ENCODE data around the gene C3AR1.
"Not testable (repeated sequence)": the region's sequence is repeated elsewhere in the genome, so short reads cannot be mapped to it uniquely, and the experiment has no call there.

The C3AR1 gene

DNA sequence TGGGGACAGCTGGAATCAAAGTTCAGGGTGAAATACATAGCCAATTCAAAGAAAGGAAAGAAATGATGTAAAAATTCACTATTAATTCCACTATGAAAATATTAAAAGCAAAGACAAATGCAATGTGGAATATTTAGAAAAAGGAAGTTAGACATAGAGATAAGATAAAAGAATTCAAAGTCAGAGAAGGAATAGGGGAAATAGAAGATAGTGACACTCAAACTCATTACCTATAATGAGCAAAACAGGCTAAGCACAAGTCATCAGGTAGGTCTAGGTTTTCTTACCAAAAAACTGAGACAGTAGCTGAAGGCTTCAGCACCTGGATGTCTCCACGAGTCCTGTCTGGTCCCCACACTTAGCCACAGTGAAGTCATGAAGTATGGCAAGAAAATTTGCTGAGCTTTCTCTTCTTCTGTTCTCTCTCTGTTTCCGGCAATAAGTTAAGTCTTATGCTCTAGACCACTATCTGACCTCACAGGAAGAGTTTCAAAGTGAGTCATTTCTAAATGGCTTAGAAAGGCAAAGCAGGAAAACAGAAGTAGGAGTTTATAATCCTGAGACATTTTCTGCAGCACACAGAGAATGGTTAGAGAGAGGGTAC lies at the start of gene C3AR1:
Gene C3AR1 (minus strand): TSS at position 369 of the 604 bp plus-strand sequence. CDS start 6,174 bp downstream, outside the sequence.
- peak; percentile 34 for DNase-seq

DNA sequence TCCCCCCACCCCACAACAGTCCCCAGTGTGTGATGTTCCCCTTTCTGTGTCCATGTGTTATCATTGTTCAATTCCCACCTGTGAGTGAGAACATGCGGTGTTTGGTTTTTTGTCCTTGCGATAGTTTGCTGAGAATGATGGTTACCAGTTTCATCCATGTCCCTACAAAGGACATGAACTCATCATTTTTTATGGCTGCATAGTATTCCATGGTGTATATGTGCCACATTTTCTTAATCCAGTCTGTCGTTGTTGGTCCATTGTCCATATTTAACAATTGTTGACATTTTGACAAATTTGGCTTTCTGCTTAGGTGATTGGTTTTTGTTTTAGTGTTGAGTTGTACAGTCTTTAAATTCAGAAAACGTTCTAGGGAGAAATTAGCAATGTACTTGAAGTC lies 47.0 kb upstream of the C3AR1 start:
- not testable (repeated sequence) for DNase-seq

DNA sequence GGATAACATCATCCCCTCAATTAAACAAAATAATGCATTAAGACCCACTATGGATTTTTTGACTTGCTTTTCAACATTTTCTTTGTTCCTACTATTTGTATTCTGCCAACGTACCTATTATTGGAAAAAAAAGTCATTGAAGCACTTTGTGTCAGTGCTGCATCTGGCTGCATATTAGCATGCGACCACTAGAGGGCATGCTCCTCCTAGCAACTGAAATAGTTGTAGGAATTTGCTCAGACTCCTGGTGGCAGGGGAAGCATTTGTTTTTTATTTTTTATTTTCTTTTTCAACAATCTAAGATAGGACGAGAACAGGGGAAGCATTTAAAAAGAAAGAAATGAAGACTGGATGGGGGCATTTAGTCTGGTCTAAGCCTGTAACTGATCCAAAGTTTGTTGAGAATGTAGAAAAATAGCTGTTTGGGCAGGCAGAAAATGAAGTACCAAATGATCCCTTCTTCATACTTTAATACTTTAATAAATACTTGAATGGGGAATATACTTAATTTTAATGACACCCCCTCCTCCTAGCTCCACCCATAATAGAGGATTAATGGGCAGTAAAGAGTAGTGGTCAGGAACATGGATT lies 42.7 kb upstream of the C3AR1 start:
- DNase-seq, result peak; percentile 87

DNA sequence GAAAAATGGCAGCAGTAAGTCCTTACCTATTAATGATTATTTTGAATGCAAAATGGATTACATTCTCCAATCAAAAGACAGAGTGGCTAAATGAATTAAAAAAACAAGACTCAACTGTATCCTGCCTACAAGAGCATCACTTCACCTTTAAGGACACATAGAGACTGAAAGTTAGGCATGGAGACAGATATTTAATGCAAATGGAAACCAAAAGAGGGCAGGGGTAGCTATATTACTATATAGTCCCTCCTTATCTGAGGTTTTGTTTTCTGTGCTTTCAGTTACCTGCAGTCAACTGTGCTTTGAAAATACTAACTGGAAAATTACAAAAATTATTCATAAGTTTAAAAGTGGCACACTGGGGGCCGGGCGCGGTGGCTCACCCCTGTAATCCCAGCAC lies 33.1 kb upstream of the C3AR1 start:
- no peak for DNase-seq

DNA sequence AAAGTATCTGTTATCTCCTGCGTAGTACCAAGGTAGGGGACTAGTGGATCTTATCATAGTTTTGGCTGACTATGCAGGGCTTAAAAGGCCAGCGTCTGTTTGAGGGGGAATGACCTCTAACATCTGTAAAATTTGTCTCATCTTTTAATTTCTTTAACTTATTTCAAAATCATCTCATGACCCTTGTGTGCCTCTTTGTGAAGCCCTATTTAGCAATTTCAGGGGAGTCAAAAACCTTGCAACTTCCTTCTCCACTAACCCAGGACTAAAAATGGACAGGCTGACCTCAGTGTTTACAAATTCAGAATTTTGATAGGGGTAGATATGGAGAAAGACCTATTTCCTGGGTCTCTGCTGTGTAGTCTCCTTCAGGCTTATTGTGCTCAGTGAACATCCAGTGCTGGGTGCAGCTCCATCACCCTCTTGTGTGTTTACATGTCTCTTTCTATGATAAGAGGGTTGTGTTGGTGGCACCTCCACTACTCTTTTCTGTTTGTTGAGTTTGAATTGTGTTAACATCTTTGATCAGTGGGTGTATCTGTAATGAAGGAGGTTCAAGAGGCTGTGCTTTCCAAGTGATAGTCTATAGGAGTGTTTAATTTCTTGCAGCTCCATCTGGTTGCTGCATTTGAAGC lies 30.2 kb upstream of the C3AR1 start:
- DNase-seq, result no peak

DNA sequence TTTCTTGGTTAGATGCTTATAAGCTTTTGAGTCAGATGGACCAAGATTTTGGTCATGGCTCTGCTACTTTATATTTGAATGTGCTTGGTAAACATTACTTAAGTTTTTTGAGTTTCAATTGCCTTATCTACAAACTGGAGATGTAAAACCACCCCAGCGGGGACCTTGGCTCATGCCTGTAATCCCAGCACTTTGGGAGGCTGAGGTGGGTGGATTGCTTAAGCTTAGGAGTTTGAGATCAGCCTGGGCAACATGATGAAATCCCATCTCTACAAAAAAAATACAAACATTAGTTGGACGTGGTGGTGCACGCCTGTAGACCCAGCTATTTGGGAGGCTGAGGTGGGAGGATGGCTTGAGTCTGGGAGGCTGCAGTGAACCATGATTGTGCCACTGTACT lies 27.1 kb upstream of the C3AR1 start:
- no peak for DNase-seq

DNA sequence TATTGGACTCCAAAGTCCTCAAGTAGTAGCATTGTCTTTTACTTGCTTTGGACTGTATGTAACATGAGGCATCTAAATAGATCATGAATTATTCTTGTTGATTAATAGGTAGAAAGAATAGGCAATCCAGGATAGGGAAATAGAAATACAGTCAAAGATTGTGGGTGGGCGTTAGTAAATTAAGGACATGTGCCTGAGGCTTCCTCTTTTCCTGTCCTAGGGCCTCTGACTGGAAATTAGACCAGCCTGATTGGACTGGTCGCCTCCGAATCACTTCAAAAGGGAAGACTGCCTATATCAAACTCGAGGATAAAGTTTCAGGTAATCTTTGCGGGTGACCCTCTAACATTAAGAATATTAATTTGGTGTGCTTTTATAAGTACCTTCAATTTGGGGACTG lies 23.6 kb upstream of the C3AR1 start:
- DNase-seq, result no peak

DNA sequence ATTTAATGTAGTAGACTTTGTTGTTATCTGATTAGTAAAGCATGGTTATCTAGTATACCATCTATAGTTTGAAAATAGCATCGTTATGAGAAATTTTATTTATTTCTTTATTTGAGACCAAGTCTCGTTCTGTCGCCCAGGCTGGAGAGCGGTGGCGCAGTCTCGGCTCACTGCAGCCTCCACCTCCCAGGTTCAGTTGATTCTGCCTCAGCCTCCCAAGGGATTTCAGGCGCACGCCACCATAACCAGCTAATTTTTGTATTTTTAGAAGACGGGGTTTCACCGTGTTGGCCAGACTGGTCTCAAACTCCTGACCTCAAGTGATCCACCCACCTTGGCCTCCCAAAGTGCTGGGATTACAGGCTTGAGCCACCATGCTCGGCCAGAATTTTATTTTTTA lies 23.1 kb upstream of the C3AR1 start:
- DNase-seq, result not testable (repeated sequence)

DNA sequence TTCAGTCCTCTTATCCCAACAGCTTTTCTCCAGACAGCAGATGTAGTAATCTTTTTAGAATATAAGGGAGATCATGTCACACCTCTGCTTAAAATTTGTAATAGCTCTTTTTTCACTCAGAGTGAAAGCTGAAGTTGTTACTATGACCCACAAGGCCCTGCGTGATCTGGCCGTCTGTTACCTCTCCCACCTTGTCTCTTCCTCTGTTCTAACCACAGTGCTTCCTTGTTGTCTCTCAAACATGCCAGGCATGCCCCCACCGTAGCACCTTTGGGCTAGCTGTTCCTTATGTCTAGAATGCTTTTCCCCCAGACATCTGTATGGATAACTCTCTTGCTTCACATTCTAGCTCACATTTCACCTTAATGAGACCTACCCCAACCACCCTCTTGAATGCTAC lies 22.4 kb upstream of the C3AR1 start:
- DNase-seq, result peak; percentile 51

DNA sequence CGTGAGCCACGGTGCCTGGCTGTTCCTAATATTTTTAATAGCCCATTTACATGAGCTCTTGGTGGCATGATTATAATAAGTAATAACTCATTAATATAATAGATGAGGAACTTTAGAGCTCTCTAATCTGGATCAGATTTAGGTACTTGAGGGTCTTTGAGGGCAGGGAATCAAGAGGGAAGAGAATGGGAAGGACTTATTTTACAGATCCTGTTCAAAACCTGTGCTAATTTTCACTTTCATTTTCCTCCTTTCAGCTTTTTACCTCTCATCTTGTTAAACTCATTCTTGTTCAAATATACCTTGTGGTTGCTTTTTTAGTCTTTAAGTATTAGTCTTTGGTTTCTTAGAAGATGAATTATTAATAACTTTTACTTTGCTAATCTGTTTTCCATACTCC lies 21.5 kb upstream of the C3AR1 start:
- no peak for DNase-seq

DNA sequence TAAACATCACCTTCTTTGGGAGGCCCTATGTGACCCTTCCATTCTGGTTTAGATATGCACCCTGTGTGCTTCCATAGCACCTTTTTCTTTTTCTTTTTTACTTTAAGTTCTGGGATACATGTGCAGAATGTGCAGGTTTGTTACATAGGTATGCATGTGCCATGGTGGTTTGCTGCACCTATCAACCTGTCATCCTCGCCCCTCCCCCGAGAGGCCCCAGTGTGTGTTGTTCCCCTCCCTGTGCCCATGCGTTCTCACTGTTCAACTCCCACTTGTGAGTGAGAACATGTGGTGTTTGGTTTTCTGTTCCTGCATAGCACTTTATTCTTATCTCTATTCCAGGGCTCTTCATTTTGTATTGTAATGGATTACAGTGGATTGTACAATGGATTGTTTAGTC lies 18.2 kb upstream of the C3AR1 start:
- peak; percentile 63 for DNase-seq

DNA sequence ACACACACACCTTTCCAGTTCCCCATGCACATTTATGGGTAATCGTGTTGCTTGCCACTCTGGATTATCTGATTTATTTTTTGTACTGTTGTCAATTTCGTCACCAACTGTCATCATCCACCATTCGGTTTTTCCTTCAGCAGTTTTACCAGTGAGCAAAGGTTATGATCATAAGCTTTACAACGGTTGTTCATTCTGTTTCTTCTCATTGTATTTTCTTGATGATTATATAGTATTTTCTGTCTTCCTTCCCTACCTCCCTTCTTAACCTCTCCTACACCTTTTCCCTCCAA lies 16.6 kb upstream of the C3AR1 start:
- no peak for DNase-seq

DNA sequence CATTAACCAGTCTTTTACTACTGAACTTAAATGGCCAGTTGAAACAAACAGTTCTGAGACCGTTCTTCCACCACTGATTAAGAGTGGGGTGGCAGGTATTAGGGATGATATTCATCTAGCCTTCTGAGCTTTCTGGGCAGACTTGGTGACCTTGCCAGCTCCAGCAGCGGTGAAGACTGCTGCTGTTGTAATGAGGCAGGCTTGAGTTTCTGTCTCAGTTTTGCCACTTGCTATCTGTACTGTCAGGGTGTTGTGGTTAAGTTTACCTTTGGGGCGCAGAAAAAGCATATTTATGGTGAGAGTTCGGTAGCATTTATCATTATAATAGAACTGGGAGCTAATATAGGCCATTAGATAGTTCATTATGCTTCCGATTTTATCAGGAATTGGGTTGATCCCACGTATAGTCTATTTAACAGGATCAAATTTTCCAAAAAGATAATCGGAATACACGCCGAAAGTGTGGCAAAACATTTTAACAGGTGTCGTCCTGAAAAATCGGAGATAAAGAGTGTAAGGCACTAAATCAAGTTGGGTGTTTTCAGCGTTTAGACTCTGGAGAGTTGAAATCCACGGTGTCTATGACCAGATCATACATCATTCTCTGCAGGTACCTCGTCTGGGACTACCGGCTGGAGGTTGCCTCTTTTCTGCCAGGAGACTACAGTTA lies 15.2 kb upstream of the C3AR1 start:
- peak; percentile 53 for DNase-seq

DNA sequence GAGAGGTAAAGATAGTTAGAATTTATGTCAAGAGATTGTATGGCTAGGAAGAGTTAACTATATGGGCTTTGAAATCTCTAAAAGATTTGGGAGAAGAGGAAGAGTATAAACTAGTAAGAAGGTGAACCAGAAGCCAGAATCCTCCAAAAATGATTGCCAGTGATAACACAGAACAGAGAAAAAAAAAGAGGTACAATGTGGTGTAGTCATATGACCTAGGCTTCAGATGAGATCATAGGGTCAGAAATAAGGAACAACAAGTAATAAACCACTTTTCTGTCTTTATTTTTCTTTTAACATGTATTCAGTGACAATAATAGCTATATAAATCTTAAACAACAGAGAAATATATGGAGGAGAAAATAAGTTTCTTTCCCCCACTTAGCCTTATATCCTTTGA lies 14.0 kb upstream of the C3AR1 start:
- DNase-seq, result no peak

DNA sequence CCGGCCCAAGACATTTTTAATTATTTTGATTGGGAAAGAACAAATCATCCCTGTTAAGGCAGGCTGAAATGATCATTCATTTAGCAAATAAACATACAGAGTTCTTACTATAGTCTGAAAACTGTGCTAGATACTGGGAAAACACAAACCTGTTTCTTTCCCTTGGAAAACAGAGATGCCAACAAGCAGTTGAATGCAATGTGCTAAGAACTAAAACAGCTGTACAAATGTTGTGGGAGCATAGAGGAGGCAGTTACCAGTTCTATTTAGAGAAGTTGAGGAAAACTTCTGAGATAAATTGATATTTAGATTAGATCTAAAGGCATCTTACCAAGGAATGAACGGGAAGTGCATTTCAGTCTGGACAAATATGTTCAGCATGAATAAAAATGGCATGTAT lies 12.8 kb upstream of the C3AR1 start:
- DNase-seq, result no peak

DNA sequence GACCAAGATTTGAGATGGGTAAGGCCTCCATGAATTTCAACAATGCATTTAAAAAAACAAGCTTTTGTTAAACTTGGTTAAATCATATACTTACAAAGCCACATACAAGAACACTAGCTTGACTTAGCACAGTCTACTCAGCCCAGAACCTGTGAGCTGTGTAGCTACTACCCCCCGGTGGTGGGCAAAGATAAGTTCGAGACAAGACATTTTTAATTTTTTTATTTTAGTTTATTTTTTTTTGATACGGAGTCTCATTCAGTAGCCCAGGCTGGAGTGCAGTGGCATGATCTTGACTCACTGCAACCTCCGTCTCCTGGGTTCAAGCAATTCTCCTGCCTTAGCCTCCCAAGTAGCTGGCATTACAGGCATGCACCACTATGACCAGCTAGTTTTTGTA lies 12.2 kb upstream of the C3AR1 start:
- peak; percentile 60 for DNase-seq

DNA sequence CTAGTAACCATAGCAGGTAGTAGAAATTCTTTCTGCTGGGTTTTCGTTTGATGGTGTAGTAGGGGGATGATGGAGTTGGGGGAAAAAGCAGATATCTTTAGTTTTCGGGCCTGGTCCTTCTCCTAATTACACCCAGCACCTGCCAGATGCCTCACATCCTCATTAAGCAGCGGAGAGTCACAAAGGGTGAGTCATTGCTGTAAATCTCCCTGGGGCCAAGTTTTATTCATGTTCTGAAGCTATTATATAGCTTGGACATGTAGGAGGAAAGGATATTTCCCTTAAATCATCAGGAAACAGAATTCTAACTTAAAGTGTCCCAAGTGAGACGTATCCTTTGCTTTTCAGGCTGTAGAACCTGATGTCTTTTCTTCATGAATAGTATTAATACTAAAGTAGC lies 11.0 kb upstream of the C3AR1 start:
- DNase-seq, result no peak

DNA sequence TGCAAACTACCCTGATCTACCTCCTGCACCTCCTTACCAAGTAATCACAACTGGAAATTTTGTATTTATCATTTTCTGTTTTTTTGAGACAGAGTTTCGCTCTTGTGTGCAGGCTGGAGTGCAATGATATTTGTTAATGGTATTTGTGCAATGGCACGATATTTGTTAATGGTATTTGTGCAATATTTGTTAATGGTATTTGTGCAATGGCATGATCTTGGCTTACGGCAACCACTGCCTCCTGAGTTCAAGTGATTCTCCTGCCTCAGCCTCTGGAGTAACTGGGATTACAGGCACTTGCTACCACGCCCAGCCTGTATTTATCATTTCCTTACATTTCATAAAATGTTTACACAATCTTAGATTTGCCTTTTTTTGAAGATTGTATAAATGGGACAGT lies 10.2 kb upstream of the C3AR1 start:
- DNase-seq, result no peak

DNA sequence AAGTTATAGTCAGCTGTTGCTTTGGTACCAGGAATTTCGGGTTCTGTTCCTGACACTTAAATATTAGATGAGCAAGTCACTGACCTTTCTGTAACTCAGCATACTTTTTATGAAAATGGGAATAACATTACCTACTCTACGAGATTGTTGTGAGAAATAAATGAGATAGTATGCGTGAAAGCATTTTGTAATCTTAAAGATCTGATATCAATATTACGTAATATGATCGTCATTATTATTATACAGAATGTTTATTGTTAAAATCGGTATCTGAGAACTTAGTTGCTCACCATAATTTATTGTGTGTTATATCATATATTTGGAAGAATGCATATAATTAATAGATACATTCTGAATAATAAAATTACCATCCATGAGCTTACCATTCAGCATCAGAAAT lies 9.8 kb upstream of the C3AR1 start:
- DNase-seq, result no peak

DNA sequence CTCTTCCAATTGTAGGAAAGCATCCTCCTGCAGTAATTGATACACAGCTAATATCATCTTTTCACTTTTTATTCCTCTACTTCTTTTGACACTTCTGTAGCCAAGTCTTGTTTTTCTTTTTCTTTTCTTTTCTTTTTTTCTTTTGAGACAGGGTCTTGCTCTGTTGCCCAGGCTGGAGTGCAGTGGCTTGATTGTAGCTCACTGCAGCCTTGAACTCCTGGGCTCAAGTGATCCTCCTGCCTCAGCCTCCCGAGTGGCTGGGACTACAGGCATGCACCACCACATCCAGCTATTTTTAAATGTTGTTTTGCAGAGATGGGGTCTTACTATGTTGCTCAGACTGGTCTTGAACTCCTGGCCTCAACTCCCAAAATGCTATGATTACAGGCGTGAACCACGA lies 5.7 kb upstream of the C3AR1 start:
- not testable (repeated sequence) for DNase-seq

DNA sequence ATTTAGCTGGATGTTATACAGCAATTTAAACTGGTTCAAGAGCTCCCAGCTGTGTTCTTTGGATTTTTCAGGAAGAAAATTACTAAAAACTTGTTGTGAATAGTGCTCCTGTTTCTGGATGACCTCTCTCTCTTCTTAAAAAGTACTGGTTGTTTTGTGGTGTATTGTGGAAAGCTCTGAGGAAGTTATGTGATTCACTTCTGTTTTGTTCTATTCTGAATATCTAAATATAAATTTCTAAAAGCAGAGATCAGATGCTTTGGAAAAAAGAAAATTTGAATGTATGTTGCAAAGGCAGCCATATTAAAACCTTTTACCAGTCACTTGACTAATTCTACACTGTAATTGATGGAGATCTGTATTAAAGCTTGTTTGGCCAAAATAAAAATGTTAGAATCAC lies 3.4 kb upstream of the C3AR1 start:
- no peak for DNase-seq

DNA sequence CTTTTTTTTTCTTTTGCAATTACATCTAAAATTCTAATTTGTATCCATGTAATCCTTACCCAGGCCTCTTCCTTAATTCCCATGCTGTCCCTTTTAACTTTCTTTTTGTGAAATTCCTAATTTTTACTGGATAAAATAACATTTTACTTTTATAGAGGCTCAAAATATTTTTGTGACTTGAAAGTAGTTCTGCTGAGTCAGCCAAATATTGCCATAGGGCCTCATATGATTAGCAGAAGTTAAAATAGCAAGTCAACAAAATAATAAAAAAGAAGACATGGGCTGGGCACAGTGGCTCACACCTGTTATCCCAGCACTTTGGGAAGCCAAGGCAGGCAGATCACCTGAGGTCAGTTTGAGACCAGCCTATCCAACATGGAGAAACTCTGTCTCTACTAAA lies 2.0 kb downstream of the C3AR1 start:
- DNase-seq, result no peak

DNA sequence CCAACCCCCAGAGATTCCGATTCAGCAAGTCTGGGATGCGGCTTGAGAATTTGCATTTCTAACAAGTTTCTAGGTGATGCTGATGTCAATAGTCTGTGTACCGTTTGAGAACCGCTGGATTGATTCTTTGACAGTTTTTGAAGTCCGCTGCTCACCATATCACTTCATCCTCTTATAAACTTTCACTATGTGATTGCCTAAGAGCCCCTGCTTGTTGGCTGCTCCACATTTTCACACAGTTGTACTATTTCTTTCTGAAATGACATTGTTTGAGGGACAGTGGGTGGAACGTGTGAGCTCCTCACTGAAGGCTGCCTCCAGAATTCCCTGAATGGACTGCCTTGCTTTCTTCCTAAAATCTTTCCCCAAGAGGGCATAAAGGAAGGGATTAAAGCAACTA lies 7.7 kb downstream of the C3AR1 start:
- no peak for DNase-seq

DNA sequence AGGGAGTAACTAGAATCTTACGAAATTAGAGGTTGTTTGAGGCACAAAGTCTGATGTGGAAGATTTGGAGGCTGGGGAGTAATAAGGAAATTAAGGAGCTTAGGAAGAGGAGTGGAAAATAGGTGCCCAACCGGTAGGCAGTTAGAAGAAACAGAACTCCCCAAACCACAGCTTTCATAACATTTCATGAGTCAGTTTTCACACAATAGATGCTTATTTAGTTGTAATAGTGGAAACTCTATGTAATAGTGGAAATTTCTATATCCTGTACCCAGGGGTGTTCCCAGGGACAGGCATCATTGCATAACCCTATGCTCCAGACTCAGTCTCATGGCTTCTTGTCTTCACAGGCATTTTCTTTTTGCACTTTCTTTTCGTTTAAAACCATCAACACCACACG lies 8.3 kb downstream of the C3AR1 start:
- no peak for DNase-seq

DNA sequence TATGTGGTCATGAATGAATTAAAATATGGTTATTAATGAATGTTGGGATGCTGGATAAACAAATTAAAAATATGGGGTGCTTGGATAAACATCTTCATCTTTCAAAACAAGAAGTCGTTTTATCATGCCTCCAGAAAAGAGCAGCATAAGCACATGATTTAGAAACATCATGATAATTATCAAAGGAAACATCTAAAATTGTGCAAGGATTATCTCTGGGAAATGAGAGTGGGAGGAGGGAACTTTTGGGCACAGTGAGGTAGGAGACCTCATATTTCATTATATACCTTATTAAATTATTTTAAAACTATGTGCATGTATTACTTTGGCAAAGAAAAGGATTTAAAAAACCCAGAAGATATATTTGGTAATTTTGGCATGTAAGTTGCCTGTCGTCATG lies 8.9 kb downstream of the C3AR1 start:
- no peak for DNase-seq
